NCI-H1436 (cell line): ENCODE measurements around the gene SIGLEC7.
A peak's percentile ranks its signal among the peaks of the same experiment; 100 is the strongest.

Experiments used
- DNase-seq: peaks from one replicate; lab custom pipeline; 2025; lab: John Stamatoyannopoulos, UW

SIGLEC7 gene

GRCh38 chr19:51142119-51142518 lies at the start of gene SIGLEC7:
SIGLEC7 (plus strand) TSS chr19:51142301; CDS start chr19:51142370, 69 bp downstream.
- no peak for DNase-seq

- no peak for DNase-seq
Observed at GRCh38 chr19:51093101-51093500, 49.0 kb upstream of the SIGLEC7 start.

- no peak for DNase-seq
Observed at GRCh38 chr19:51093510-51094345, 48.4 kb upstream of the SIGLEC7 start.

- peak; percentile 46 for DNase-seq
Observed at GRCh38 chr19:51094696-51095279, 47.3 kb upstream of the SIGLEC7 start.

- peak; percentile 12 for DNase-seq
Observed at GRCh38 chr19:51096473-51097165, 45.5 kb upstream of the SIGLEC7 start.

GRCh38 chr19:51097166-51097738 lies 44.8 kb upstream of the SIGLEC7 start:
- DNase-seq, result peak; percentile 66

GRCh38 chr19:51097796-51098195 lies 44.3 kb upstream of the SIGLEC7 start:
- no peak for DNase-seq

- no peak for DNase-seq
Observed at GRCh38 chr19:51098365-51099046, 43.6 kb upstream of the SIGLEC7 start.

GRCh38 chr19:51099047-51099382 lies 43.1 kb upstream of the SIGLEC7 start:
- DNase-seq, result no peak

GRCh38 chr19:51100601-51101000 lies 41.5 kb upstream of the SIGLEC7 start:
- no peak for DNase-seq

- DNase-seq, result no peak
Observed at GRCh38 chr19:51101171-51101865, 40.8 kb upstream of the SIGLEC7 start.

GRCh38 chr19:51102991-51103390 lies 39.1 kb upstream of the SIGLEC7 start:
- no peak for DNase-seq

- DNase-seq, result no peak
Observed at GRCh38 chr19:51103926-51104341, 38.2 kb upstream of the SIGLEC7 start.

- DNase-seq, result no peak
Observed at GRCh38 chr19:51107406-51108065, 34.6 kb upstream of the SIGLEC7 start.

- peak; percentile 99 for DNase-seq
Observed at GRCh38 chr19:51108066-51108804, 33.9 kb upstream of the SIGLEC7 start, which contains the start of gene CTU1. CTU1 (minus strand) TSS chr19:51108409; CDS start chr19:51104569, 3,840 bp downstream.

- DNase-seq, result no peak
Observed at GRCh38 chr19:51108805-51109146, 33.3 kb upstream of the SIGLEC7 start.

GRCh38 chr19:51110666-51110971 lies 31.5 kb upstream of the SIGLEC7 start:
- DNase-seq, result no peak

- no peak for DNase-seq
Observed at GRCh38 chr19:51111606-51112005, 30.5 kb upstream of the SIGLEC7 start.

GRCh38 chr19:51114087-51114729 lies 27.9 kb upstream of the SIGLEC7 start:
- no peak for DNase-seq

- DNase-seq, result no peak
Observed at GRCh38 chr19:51116736-51117286, 25.3 kb upstream of the SIGLEC7 start.
